SK-N-SH treated with all-trans-retinoic acid at 6 μM for 48 hours (cell line): ENCODE measurements around the gene TBX5.

ENCODE experiments used
- ATAC-seq: fragments of 200-7000 bp; cut with Tn5 transposase; 3 replicates; pipeline ENCODE4 v1.9.1; 2020; ENCODE audit warnings: mild to moderate bottlenecking, moderate library complexity
- ARNTL ChIP-seq: fragments of 450-650 bp; formaldehyde crosslinking; IDR thresholded peaks from 2 replicates; pipeline ENCODE4 v1.5.0; 2020; ENCODE audit warnings: low read depth, mild to moderate bottlenecking, moderate library complexity, borderline replicate concordance
- BACH2 ChIP-seq: fragments of 250-450 bp; sonication (Bioruptor Pico); IDR thresholded peaks from 2 replicates; pipeline ENCODE4 v1.9.0; 2021; ENCODE audit warnings: mild to moderate bottlenecking, borderline replicate concordance
- CSDC2 ChIP-seq: fragments of 250-450 bp; sonication (Bioruptor Pico); IDR thresholded peaks from 2 replicates; pipeline ENCODE4 v1.5.0; 2020; ENCODE audit warnings: mild to moderate bottlenecking, moderate library complexity
- ESRRG ChIP-seq: fragments of 250-450 bp; sonication (Bioruptor Pico); IDR thresholded peaks from 2 replicates; pipeline ENCODE4 v1.6.1; 2021; ENCODE audit warnings: mild to moderate bottlenecking
- GLIS3 ChIP-seq: fragments of 250-450 bp; sonication (Bioruptor Pico); IDR thresholded peaks from 2 replicates; pipeline ENCODE4 v1.5.0; 2020; ENCODE audit warnings: mild to moderate bottlenecking, moderate library complexity
- ISL1 ChIP-seq: fragments of 250-450 bp; sonication (Bioruptor Pico); IDR thresholded peaks from 2 replicates; pipeline ENCODE4 v2.1.2; 2022; ENCODE audit warnings: mild to moderate bottlenecking, moderate library complexity
- OSR1 ChIP-seq: fragments of 250-450 bp; sonication (Bioruptor Pico); IDR thresholded peaks from 2 replicates; pipeline ENCODE4 v1.8.0; 2022; ENCODE audit warnings: moderate library complexity, mild to moderate bottlenecking, inconsistent platforms
- PPARA ChIP-seq: fragments of 250-450 bp; sonication (Bioruptor Pico); IDR thresholded peaks from 2 replicates; pipeline ENCODE4 v1.5.0; 2020; ENCODE audit warnings: mild to moderate bottlenecking, borderline replicate concordance
- SNAI2 ChIP-seq: fragments of 250-450 bp; sonication (Bioruptor Pico); IDR thresholded peaks from 2 replicates; pipeline ENCODE4 v1.5.0; 2020; ENCODE audit warnings: mild to moderate bottlenecking, moderate library complexity
- TCF4 ChIP-seq: fragments of 250-450 bp; sonication (Bioruptor Pico); IDR thresholded peaks from 2 replicates; pipeline ENCODE4 v1.8.0; 2021; ENCODE audit warnings: mild to moderate bottlenecking, moderate library complexity, borderline replicate concordance
- ZC3H10 ChIP-seq: fragments of 250-450 bp; sonication (Bioruptor Pico); IDR thresholded peaks from 2 replicates; pipeline ENCODE4 v1.5.1; 2021; ENCODE audit warnings: mild to moderate bottlenecking, moderate library complexity
- ZFP3 ChIP-seq: fragments of 250-450 bp; sonication (Bioruptor Pico); IDR thresholded peaks from 2 replicates; pipeline ENCODE4 v1.5.0; 2020; ENCODE audit warnings: mild to moderate bottlenecking, moderate library complexity
- ZFP30 ChIP-seq: fragments of 450-650 bp; formaldehyde crosslinking; IDR thresholded peaks from 2 replicates; pipeline ENCODE4 v1.5.0; 2022; ENCODE audit warnings: mild to moderate bottlenecking, moderate library complexity
- ZNF565 ChIP-seq: fragments of 450-650 bp; formaldehyde crosslinking; conservative IDR thresholded peaks from 2 replicates; pipeline ENCODE4 v1.5.0; 2020; ENCODE audit warnings: low read depth, mild to moderate bottlenecking, moderate library complexity
- ZNF8 ChIP-seq: fragments of 450-650 bp; formaldehyde crosslinking; IDR thresholded peaks from 2 replicates; pipeline ENCODE4 v1.5.0; 2020; ENCODE audit warnings: mild to moderate bottlenecking, moderate library complexity
- TF ChIP-seq, protein P1 (sequence below): fragments of 250-450 bp; sonication (Bioruptor Pico); IDR thresholded peaks from 2 replicates; pipeline ENCODE4 v1.5.1; 2020; ENCODE audit warnings: low read depth, mild to moderate bottlenecking, moderate library complexity
- TF ChIP-seq, protein P2 (sequence below): fragments of 250-450 bp; sonication (Bioruptor Pico); IDR thresholded peaks from 2 replicates; pipeline ENCODE4 v1.8.0; 2020; ENCODE audit warnings: mild to moderate bottlenecking, moderate library complexity, borderline replicate concordance
- TF ChIP-seq, protein P3 (sequence below): fragments of 250-450 bp; sonication (Bioruptor Pico); IDR thresholded peaks from 2 replicates; pipeline ENCODE4 v1.5.0; 2020; ENCODE audit warnings: mild to moderate bottlenecking, moderate library complexity
- TF ChIP-seq, protein P4 (sequence below): fragments of 250-450 bp; sonication (Bioruptor Pico); IDR thresholded peaks from 2 replicates; pipeline ENCODE4 v1.5.1; 2021; ENCODE audit warnings: mild to moderate bottlenecking, moderate library complexity
- TF ChIP-seq, protein P5 (sequence below): fragments of 250-450 bp; sonication (Bioruptor Pico); IDR thresholded peaks from 2 replicates; pipeline ENCODE4 v1.8.0; 2021; ENCODE audit warnings: low read depth, mild to moderate bottlenecking, moderate library complexity, borderline replicate concordance

Gene TBX5

DNA sequence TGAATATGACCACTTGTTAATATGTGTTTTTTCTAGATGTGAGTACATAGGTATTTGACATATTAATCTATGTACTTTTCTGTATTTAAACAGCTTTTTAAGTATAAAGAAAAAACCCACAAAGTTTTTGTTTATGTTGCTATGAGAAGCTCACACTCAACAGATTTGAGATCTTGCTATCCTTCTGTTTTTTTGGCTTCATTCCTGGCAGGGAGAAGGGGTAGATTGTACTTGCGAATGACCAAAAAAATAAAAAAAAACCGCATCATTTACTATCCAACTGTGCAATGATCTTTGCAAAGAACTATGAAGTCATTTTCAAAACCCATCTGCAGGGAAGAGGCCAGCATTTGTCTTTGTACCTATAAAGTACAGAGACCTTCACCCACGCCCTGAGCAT, 28.4 kb upstream of the TBX5 start:
- no peak for TF ChIP-seq CSDC2
- TF ChIP-seq, protein P1, sequence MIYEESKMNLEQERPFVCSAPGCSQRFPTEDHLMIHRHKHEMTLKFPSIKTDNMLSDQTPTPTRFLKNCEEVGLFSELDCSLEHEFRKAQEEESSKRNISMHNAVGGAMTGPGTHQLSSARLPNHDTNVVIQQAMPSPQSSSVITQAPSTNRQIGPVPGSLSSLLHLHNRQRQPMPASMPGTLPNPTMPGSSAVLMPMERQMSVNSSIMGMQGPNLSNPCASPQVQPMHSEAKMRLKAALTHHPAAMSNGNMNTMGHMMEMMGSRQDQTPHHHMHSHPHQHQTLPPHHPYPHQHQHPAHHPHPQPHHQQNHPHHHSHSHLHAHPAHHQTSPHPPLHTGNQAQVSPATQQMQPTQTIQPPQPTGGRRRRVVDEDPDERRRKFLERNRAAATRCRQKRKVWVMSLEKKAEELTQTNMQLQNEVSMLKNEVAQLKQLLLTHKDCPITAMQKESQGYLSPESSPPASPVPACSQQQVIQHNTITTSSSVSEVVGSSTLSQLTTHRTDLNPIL (CRISPR knock-in tag), result no peak
- TF ChIP-seq ZFP3, result no peak
- TF ChIP-seq ISL1, result no peak
- TF ChIP-seq SNAI2 (CRISPR knock-in tag), result no peak
- no peak for TF ChIP-seq ZC3H10
- TF ChIP-seq TCF4 (CRISPR knock-in tag), result no peak
- no peak for TF ChIP-seq BACH2 (CRISPR knock-in tag)
- TF ChIP-seq PPARA (CRISPR knock-in tag), result no peak
- TF ChIP-seq, protein P2, sequence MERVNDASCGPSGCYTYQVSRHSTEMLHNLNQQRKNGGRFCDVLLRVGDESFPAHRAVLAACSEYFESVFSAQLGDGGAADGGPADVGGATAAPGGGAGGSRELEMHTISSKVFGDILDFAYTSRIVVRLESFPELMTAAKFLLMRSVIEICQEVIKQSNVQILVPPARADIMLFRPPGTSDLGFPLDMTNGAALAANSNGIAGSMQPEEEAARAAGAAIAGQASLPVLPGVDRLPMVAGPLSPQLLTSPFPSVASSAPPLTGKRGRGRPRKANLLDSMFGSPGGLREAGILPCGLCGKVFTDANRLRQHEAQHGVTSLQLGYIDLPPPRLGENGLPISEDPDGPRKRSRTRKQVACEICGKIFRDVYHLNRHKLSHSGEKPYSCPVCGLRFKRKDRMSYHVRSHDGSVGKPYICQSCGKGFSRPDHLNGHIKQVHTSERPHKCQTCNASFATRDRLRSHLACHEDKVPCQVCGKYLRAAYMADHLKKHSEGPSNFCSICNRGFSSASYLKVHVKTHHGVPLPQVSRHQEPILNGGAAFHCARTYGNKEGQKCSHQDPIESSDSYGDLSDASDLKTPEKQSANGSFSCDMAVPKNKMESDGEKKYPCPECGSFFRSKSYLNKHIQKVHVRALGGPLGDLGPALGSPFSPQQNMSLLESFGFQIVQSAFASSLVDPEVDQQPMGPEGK (CRISPR knock-in tag), result no peak
- TF ChIP-seq ARNTL, result no peak
- no peak for ATAC-seq

DNA sequence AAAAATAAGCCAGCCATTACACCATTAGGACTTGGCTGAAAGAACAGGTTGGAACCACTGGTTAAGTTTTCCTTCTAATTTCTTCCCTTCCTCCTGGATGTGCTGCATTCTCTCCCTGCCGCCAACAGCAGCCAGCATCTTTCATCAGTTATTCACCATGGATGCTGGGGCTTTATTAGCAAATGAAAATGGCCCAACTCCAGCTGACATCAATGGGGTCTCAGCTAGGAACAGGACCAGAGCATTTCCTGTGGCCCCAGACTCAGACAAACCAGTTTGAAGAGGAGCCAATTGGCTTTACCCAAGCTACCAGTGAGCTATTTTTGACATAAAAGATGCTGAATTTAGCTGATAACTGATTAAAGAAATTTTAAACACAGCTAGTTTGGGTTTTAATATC, 26.0 kb upstream of the TBX5 start:
- TF ChIP-seq CSDC2, result no peak
- TF ChIP-seq, protein P1 (CRISPR knock-in tag), result no peak
- no peak for TF ChIP-seq TCF4 (CRISPR knock-in tag)
- TF ChIP-seq ZNF565, result no peak
- TF ChIP-seq ISL1, result no peak
- no peak for TF ChIP-seq OSR1
- TF ChIP-seq, protein P3, sequence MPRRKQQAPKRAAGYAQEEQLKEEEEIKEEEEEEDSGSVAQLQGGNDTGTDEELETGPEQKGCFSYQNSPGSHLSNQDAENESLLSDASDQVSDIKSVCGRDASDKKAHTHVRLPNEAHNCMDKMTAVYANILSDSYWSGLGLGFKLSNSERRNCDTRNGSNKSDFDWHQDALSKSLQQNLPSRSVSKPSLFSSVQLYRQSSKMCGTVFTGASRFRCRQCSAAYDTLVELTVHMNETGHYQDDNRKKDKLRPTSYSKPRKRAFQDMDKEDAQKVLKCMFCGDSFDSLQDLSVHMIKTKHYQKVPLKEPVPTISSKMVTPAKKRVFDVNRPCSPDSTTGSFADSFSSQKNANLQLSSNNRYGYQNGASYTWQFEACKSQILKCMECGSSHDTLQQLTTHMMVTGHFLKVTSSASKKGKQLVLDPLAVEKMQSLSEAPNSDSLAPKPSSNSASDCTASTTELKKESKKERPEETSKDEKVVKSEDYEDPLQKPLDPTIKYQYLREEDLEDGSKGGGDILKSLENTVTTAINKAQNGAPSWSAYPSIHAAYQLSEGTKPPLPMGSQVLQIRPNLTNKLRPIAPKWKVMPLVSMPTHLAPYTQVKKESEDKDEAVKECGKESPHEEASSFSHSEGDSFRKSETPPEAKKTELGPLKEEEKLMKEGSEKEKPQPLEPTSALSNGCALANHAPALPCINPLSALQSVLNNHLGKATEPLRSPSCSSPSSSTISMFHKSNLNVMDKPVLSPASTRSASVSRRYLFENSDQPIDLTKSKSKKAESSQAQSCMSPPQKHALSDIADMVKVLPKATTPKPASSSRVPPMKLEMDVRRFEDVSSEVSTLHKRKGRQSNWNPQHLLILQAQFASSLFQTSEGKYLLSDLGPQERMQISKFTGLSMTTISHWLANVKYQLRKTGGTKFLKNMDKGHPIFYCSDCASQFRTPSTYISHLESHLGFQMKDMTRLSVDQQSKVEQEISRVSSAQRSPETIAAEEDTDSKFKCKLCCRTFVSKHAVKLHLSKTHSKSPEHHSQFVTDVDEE, result no peak
- no peak for TF ChIP-seq ZFP30 (CRISPR knock-in tag)
- TF ChIP-seq GLIS3 (CRISPR knock-in tag), result no peak
- no peak for TF ChIP-seq ZC3H10
- TF ChIP-seq BACH2 (CRISPR knock-in tag), result no peak
- no peak for ATAC-seq

DNA sequence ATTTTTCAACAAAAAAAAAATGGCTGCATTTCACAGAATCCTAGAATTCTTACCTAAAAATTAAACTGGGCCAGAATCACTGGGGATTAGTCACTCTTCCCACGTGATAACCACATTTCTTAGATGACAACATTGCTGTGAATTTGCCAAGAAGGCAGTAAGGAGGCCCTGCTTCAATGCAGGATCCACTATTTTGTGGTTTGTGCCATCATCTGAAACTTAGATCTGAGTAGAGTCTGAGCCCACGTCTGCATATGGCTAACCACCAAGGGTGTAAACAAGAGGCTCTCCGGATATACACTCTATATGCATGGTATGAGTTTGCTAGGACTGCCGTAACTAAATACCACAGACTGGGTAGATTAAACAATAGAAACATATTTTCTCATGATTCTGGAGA, 24.4 kb upstream of the TBX5 start:
- no peak for ATAC-seq
- TF ChIP-seq, protein P4, sequence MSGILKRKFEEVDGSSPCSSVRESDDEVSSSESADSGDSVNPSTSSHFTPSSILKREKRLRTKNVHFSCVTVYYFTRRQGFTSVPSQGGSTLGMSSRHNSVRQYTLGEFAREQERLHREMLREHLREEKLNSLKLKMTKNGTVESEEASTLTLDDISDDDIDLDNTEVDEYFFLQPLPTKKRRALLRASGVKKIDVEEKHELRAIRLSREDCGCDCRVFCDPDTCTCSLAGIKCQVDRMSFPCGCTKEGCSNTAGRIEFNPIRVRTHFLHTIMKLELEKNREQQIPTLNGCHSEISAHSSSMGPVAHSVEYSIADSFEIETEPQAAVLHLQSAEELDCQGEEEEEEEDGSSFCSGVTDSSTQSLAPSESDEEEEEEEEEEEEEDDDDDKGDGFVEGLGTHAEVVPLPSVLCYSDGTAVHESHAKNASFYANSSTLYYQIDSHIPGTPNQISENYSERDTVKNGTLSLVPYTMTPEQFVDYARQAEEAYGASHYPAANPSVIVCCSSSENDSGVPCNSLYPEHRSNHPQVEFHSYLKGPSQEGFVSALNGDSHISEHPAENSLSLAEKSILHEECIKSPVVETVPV (CRISPR knock-in tag), result no peak
- TF ChIP-seq, protein P3, result no peak
- TF ChIP-seq ZFP3 (no peak), GLIS3 (CRISPR knock-in tag) (no peak), SNAI2 (CRISPR knock-in tag) (no peak), ZC3H10 (no peak), ZNF565 (no peak), ZNF8 (CRISPR knock-in tag) (no peak), ESRRG (CRISPR knock-in tag) (no peak), TCF4 (CRISPR knock-in tag) (no peak), BACH2 (CRISPR knock-in tag) (no peak)
- TF ChIP-seq, protein P5, sequence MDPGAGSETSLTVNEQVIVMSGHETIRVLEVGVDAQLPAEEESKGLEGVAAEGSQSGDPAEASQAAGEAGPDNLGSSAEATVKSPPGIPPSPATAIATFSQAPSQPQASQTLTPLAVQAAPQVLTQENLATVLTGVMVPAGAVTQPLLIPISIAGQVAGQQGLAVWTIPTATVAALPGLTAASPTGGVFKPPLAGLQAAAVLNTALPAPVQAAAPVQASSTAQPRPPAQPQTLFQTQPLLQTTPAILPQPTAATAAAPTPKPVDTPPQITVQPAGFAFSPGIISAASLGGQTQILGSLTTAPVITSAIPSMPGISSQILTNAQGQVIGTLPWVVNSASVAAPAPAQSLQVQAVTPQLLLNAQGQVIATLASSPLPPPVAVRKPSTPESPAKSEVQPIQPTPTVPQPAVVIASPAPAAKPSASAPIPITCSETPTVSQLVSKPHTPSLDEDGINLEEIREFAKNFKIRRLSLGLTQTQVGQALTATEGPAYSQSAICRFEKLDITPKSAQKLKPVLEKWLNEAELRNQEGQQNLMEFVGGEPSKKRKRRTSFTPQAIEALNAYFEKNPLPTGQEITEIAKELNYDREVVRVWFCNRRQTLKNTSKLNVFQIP (CRISPR knock-in tag), result no peak
